GM23338 (cell line): ENCODE results near the gene MAPKAPK2. TPM values are rescaled to one million over a fixed set of nuclear protein-coding genes. Genes with fewer than 3 reads are reported as not detected.

ENCODE experiments used
- ATAC-seq: fragments of 200-7000 bp; cut with Tn5 transposase; 3 replicates; pipeline ENCODE4 v1.9.1; 2020
- DNase-seq: peaks from one replicate; pipeline ENCODE4 v3.0.0-alpha.2; 2015; ENCODE audit warnings: low spot score
- H2AFZ ChIP-seq: fragments of 200-600 bp; sonication (generic); 2 replicates; pipeline ENCODE4 v1.8.0; 2016; ENCODE audit warnings: antibody characterized with exemption, mild to moderate bottlenecking, moderate library complexity
- H3F3A ChIP-seq: fragments of 200-600 bp; sonication (generic); replicated peaks from 2 replicates; pipeline ENCODE4 v1.8.0; 2017; ENCODE audit warnings: antibody characterized with exemption, mixed run types, low read depth
- H3K27ac ChIP-seq: fragments of 200-600 bp; sonication (generic); 2 replicates; pipeline ENCODE4 v1.6.1; 2016; ENCODE audit warnings: low read depth
- H3K27me3 ChIP-seq: fragments of 200-600 bp; sonication (generic); 2 replicates; pipeline ENCODE4 v1.8.0; 2016; ENCODE audit warnings: mild to moderate bottlenecking, mixed run types, moderate library complexity; ENCODE audit not compliant: insufficient read depth
- H3K36me3 ChIP-seq: fragments of 200-600 bp; sonication (generic); 2 replicates; pipeline ENCODE4 v1.8.0; 2016; ENCODE audit warnings: mild to moderate bottlenecking; ENCODE audit not compliant: insufficient read depth
- H3K4me1 ChIP-seq: fragments of 200-600 bp; sonication (generic); 2 replicates; pipeline ENCODE4 v1.8.0; 2016; ENCODE audit warnings: mild to moderate bottlenecking, moderate library complexity; ENCODE audit not compliant: insufficient read depth
- H3K4me2 ChIP-seq: fragments of 200-600 bp; sonication (generic); 2 replicates; pipeline ENCODE4 v1.7.1; 2017; ENCODE audit warnings: mixed run types
- H3K4me3 ChIP-seq: fragments of 200-600 bp; sonication (generic); 2 replicates; pipeline ENCODE4 v1.6.1; 2016; ENCODE audit warnings: mixed run types
- H3K79me2 ChIP-seq: fragments of 200-600 bp; sonication (generic); replicated peaks from 2 replicates; pipeline ENCODE4 v1.8.0; 2017; ENCODE audit warnings: mild to moderate bottlenecking; ENCODE audit not compliant: insufficient read depth
- H3K9me2 ChIP-seq: fragments of 200-600 bp; sonication (generic); 2 replicates; pipeline ENCODE4 v1.8.0; 2017; ENCODE audit not compliant: insufficient read depth
- H4K20me1 ChIP-seq: fragments of 200-600 bp; sonication (generic); replicated peaks from 2 replicates; pipeline ENCODE4 v1.8.0; 2017; ENCODE audit warnings: mild to moderate bottlenecking; ENCODE audit not compliant: insufficient read depth
- H3K27ac Mint-ChIP-seq: 2 replicates; pipeline ENCODE4 v1.8.0; 2020; ENCODE audit warnings: inconsistent platforms, mild to moderate bottlenecking, moderate library complexity, mixed read lengths
- H3K27me3 Mint-ChIP-seq: 3 replicates; pipeline ENCODE4 v1.8.0; 2022; ENCODE audit warnings: low read depth, mild to moderate bottlenecking, moderate library complexity, mixed read lengths, inconsistent platforms; ENCODE audit not compliant: insufficient read depth, poor library complexity
- H3K36me3 Mint-ChIP-seq: 3 replicates; pipeline ENCODE4 v1.8.0; 2021; ENCODE audit warnings: low read depth, mild to moderate bottlenecking, inconsistent platforms, moderate library complexity, mixed read lengths
- H3K4me1 Mint-ChIP-seq: 3 replicates; pipeline ENCODE4 v1.8.0; 2020; ENCODE audit warnings: mild to moderate bottlenecking, inconsistent platforms, mixed read lengths
- H3K4me3 Mint-ChIP-seq: 3 replicates; pipeline ENCODE4 v1.8.0; 2021; ENCODE audit warnings: moderate library complexity, mild to moderate bottlenecking, inconsistent platforms, mixed read lengths
- H3K9me3 Mint-ChIP-seq: 3 replicates; pipeline ENCODE4 v1.8.0; 2020; ENCODE audit warnings: moderate library complexity, mild to moderate bottlenecking, inconsistent platforms, mixed read lengths
- CREB1 ChIP-seq: fragments of 250-450 bp; sonication (Bioruptor Pico); IDR thresholded peaks from 2 replicates; pipeline ENCODE4 v1.5.0; 2020; ENCODE audit warnings: low read depth, mild to moderate bottlenecking, moderate library complexity
- EZH2 ChIP-seq: fragments of 200-600 bp; sonication (generic); IDR thresholded peaks from one replicate; pipeline ENCODE4 v1.8.0; 2017; ENCODE audit warnings: antibody characterized with exemption, mild to moderate bottlenecking, low read depth; ENCODE audit not compliant: unreplicated experiment
- EZH2phosphoT487 ChIP-seq: fragments of 200-600 bp; sonication (generic); IDR thresholded peaks from one replicate; pipeline ENCODE4 v1.8.1; 2018; ENCODE audit warnings: antibody characterized with exemption; ENCODE audit not compliant: unreplicated experiment
- JUNB ChIP-seq: IDR thresholded peaks from one replicate; pipeline ENCODE4 v1.6.1; 2016; ENCODE audit warnings: antibody characterized with exemption; ENCODE audit not compliant: unreplicated experiment
- NANOG ChIP-seq: IDR thresholded peaks from 2 replicates; pipeline ENCODE4 v1.6.1; 2016; ENCODE audit warnings: antibody characterized with exemption, borderline replicate concordance
- STAT1 ChIP-seq: IDR thresholded peaks from one replicate; pipeline ENCODE4 v1.6.1; 2016; ENCODE audit warnings: antibody characterized with exemption; ENCODE audit not compliant: unreplicated experiment
- polyA plus RNA-seq: library from polyadenylated mRNA; unstranded; fragments of >200 nt; fragmentation: Nextera tagmentation; extraction: Ambion mirVana; gene quantifications from 2 replicates; pipeline ENCODE4 v1.2.1, GENCODE V29; 2016
- total RNA-seq: library from RNA; depleted of rRNA; stranded (reverse); fragments of >200 nt; shearing (Covaris generic); gene quantifications from 2 replicates; pipeline ENCODE4 v1.2.3, GENCODE V29; 2014
- TF ChIP-seq, protein P1 (sequence below), 2 experiments: fragments of 200-600 bp in 1 of 2; sonication (generic) in 1 of 2; conservative IDR thresholded peaks; 2 replicates each; pipeline versions ENCODE4 v1.5.1 to v1.6.1; 2016 to 2017; ENCODE audit warnings: antibody characterized with exemption in 2 of 2, low read depth in 2 of 2, mild to moderate bottlenecking in 2 of 2, moderate library complexity in 1 of 2
- TF ChIP-seq, protein P2 (sequence below): IDR thresholded peaks from one replicate; pipeline ENCODE4 v1.6.1; 2018; ENCODE audit warnings: antibody characterized with exemption; ENCODE audit not compliant: unreplicated experiment
- TF ChIP-seq, protein P3 (sequence below): IDR thresholded peaks from 2 replicates; pipeline ENCODE4 v1.6.1; 2016; ENCODE audit warnings: antibody characterized with exemption

The MAPKAPK2 gene
- total and polyA plus RNA-seq, 2 experiments from 2014 or later, result 10.1 to 30.4 TPM

DNA sequence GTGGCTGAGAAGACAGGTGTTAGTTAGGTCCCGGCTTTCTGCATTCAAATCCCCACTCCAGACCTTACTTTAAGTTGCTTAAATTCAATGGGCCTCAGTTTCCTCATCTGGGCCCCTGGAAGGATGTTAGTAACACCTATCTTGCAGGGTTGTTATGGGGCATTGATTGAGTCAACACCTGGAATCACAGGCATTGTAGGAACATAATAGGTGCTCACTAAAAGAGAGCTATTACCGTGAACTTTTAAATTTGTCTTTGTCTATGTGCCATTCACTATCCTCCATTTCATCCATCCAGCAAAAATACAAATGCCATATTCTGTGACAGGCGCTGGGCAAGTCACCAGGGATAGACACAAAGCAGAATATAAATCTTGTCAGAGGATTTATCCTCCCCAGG, 10.5 kb upstream of the MAPKAPK2 start:
- no peaks in the 10 kb centered on the region; the same call in 1 of the 2 replicates for H3K27me3 ChIP-seq
- Mint-ChIP-seq H3K36me3 (no peaks in the 10 kb centered on the region), H3K4me3 (no peak overlapping the region), H3K27me3 (peaks cover 2% of the 10 kb centered on the region), H3K4me1 (peaks cover 6% of the 10 kb centered on the region; the same call in 2 of the 3 replicates), H3K9me3 (no peaks in the 10 kb centered on the region), H3K27ac (no peak overlapping the region)
- no peak overlapping the region for H3K4me3 ChIP-seq
- TF ChIP-seq, protein P1, sequence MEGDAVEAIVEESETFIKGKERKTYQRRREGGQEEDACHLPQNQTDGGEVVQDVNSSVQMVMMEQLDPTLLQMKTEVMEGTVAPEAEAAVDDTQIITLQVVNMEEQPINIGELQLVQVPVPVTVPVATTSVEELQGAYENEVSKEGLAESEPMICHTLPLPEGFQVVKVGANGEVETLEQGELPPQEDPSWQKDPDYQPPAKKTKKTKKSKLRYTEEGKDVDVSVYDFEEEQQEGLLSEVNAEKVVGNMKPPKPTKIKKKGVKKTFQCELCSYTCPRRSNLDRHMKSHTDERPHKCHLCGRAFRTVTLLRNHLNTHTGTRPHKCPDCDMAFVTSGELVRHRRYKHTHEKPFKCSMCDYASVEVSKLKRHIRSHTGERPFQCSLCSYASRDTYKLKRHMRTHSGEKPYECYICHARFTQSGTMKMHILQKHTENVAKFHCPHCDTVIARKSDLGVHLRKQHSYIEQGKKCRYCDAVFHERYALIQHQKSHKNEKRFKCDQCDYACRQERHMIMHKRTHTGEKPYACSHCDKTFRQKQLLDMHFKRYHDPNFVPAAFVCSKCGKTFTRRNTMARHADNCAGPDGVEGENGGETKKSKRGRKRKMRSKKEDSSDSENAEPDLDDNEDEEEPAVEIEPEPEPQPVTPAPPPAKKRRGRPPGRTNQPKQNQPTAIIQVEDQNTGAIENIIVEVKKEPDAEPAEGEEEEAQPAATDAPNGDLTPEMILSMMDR (conservative IDR thresholded peaks at IDR 0.05; ENCODE audit: low read depth in 2 of 2), result no peak
- TF ChIP-seq CREB1 (CRISPR knock-in tag), result no peak
- TF ChIP-seq EZH2phosphoT487, result no peak
- TF ChIP-seq NANOG, result no peak
- no peak for TF ChIP-seq JUNB
- TF ChIP-seq, protein P2, sequence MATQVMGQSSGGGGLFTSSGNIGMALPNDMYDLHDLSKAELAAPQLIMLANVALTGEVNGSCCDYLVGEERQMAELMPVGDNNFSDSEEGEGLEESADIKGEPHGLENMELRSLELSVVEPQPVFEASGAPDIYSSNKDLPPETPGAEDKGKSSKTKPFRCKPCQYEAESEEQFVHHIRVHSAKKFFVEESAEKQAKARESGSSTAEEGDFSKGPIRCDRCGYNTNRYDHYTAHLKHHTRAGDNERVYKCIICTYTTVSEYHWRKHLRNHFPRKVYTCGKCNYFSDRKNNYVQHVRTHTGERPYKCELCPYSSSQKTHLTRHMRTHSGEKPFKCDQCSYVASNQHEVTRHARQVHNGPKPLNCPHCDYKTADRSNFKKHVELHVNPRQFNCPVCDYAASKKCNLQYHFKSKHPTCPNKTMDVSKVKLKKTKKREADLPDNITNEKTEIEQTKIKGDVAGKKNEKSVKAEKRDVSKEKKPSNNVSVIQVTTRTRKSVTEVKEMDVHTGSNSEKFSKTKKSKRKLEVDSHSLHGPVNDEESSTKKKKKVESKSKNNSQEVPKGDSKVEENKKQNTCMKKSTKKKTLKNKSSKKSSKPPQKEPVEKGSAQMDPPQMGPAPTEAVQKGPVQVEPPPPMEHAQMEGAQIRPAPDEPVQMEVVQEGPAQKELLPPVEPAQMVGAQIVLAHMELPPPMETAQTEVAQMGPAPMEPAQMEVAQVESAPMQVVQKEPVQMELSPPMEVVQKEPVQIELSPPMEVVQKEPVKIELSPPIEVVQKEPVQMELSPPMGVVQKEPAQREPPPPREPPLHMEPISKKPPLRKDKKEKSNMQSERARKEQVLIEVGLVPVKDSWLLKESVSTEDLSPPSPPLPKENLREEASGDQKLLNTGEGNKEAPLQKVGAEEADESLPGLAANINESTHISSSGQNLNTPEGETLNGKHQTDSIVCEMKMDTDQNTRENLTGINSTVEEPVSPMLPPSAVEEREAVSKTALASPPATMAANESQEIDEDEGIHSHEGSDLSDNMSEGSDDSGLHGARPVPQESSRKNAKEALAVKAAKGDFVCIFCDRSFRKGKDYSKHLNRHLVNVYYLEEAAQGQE, result no peak
- no peaks in the 10 kb centered on the region for H3F3A ChIP-seq
- DNase-seq, result no peak
- no peaks in the 10 kb centered on the region for H3K36me3 ChIP-seq
- no peaks in the 10 kb centered on the region for H4K20me1 ChIP-seq
- no peaks in the 10 kb centered on the region for H3K79me2 ChIP-seq
- no peak overlapping the region for H3K4me2 ChIP-seq
- H2AFZ ChIP-seq, result no peak overlapping the region
- peaks cover 28% of the 10 kb centered on the region for H3K4me1 ChIP-seq
- H3K9me2 ChIP-seq, result no peaks in the 10 kb centered on the region
- no peak overlapping the region for H3K27ac ChIP-seq
- no peak for ATAC-seq

DNA sequence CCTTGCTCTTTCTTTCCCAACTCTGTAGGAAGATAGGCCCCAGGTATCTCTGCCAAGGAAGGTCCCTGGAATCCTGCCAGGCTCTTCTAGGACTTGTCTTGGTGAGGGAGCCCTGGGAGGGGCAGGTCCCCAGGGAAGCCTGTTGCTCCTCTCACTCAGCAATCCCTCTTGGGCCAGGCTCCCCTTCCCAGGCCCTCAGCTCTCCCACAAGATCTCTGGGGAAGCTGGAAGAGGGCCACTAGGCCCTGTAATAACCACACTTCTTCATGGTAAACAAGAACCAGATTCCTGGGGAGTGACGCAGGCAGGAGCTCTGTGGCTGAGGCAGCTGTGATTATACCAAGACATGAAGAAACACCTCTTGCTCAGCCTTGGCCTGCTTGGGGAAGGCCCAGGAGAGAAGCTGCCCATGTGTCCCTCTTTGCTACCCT, 9.9 kb upstream of the MAPKAPK2 start:
- peaks cover 28% of the 10 kb centered on the region for H3K4me1 ChIP-seq
- H3K4me3 ChIP-seq, result no peak overlapping the region
- Mint-ChIP-seq H3K27me3 (peaks cover 2% of the 10 kb centered on the region), H3K4me1 (peaks cover 7% of the 10 kb centered on the region), H3K27ac (no peak overlapping the region), H3K4me3 (no peak overlapping the region), H3K9me3 (no peaks in the 10 kb centered on the region), H3K36me3 (no peaks in the 10 kb centered on the region)
- no peak for ATAC-seq
- no peaks in the 10 kb centered on the region for H3F3A ChIP-seq
- no peaks in the 10 kb centered on the region for H3K36me3 ChIP-seq
- H3K4me2 ChIP-seq, result no peak overlapping the region
- no peak for DNase-seq
- H3K79me2 ChIP-seq, result no peaks in the 10 kb centered on the region
- H3K27ac ChIP-seq, result no peak overlapping the region
- H3K9me2 ChIP-seq, result no peaks in the 10 kb centered on the region
- H2AFZ ChIP-seq, result no peak overlapping the region
- no peaks in the 10 kb centered on the region; the same call in 1 of the 2 replicates for H3K27me3 ChIP-seq
- H4K20me1 ChIP-seq, result no peaks in the 10 kb centered on the region
- no peak for TF ChIP-seq JUNB
- TF ChIP-seq, protein P3, sequence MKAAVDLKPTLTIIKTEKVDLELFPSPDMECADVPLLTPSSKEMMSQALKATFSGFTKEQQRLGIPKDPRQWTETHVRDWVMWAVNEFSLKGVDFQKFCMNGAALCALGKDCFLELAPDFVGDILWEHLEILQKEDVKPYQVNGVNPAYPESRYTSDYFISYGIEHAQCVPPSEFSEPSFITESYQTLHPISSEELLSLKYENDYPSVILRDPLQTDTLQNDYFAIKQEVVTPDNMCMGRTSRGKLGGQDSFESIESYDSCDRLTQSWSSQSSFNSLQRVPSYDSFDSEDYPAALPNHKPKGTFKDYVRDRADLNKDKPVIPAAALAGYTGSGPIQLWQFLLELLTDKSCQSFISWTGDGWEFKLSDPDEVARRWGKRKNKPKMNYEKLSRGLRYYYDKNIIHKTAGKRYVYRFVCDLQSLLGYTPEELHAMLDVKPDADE, result no peak
- TF ChIP-seq STAT1, result no peak
- TF ChIP-seq, protein P1 (conservative IDR thresholded peaks at IDR 0.05; ENCODE audit: low read depth in 2 of 2), result no peak
- TF ChIP-seq CREB1 (CRISPR knock-in tag), result no peak
- no peak for TF ChIP-seq EZH2phosphoT487
- TF ChIP-seq EZH2, result no peak
